Stimulated activated CD4-positive, alpha-beta T cell treated with anti-CD3 and anti-CD28 coated beads, Interleukin-1b, Interleukin-23, amount 100 ng/mL, for 4 hours (primary cell): ENCODE data around the gene ALK.

Experiments used
- DNase-seq, 2 donors: peaks; one replicate each; pipeline ENCODE4 v3.0.0-alpha.2; 2020; ENCODE audit warnings: low read depth in 2 of 2

ALK gene

GRCh38 chr2:29492701-29493100, 428.7 kb downstream of the ALK start:
- no peak for DNase-seq

GRCh38 chr2:29490045-29490444, 431.3 kb downstream of the ALK start:
- DNase-seq, result no peak

- DNase-seq, result no peak
These were observed 431.8 kb downstream of the ALK start for GRCh38 chr2:29489568-29489967.

DNA sequence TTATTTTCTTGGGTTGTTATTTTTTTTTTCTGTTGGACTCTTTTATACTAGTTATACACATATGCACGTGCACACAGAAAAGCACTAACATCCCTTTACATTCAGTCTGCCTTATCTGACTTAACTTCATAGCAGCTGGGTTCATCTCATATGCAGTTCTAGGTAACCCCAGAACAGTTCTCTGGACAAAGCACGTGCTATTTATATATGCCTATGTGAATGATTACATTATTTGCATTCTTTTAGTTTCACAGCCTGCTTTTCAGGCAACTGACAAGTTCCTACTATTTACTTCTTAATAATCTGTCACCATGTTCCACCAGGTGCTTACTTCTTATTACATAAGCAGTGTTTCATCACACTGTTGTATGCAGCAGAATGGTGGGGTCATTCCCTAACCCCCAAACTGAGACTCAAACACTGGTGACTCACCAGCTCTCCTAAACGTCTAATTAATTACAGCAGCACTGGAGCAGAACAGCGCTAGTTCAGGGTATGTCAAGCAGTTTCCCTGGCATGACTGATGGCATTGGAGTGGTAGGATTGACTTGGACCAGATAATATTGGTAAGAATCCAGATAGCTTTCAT, 433.3 kb downstream of the ALK start:
- DNase-seq, result no peak

GRCh38 chr2:29485631-29486030, 435.8 kb downstream of the ALK start:
- DNase-seq, result no peak

DNA sequence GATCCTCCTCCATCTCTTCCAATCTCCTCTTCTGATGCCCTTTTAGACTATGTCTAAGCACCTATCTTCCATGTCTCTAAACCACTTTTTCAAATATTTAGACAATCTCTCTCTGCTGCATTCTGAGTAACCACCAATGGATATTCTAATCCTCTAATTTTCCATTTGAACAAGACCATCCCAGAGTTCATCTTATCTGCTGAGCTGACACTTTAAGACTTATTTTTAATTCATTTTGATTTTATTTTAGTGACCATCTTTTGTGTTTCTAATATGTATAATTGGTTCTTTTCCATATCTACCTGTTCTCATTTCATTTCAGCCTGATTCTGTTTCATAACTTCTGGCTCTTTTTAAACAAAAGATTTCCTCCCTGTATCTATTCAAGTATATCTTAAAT, 436.3 kb downstream of the ALK start:
- DNase-seq, result no peak

- DNase-seq, result no peak
These were observed 438.5 kb downstream of the ALK start for GRCh38 chr2:29482867-29483266.

GRCh38 chr2:29482348-29482747, 439.0 kb downstream of the ALK start:
- DNase-seq, result no peak

DNA sequence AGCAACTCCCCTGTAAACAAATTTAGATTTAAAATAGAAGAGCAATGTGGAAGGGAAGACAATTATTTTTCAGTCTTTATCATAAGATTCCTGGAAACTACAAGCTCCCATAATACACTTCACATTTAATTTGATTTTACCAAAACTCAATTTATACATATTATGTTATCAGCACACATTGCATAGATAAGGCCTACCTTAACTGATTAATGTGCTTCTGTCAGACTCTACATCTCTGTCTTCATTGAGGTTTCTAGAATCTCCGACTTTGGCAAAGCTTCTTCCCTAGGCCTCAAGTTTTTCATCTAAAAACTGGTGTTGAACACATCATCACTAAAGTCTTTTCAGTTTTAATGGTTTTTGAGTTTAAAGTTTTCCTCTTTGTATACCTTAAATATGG, 440.1 kb downstream of the ALK start:
- DNase-seq, result no peak

- no peak for DNase-seq
These were observed 441.0 kb downstream of the ALK start for GRCh38 chr2:29480426-29480825.

DNA sequence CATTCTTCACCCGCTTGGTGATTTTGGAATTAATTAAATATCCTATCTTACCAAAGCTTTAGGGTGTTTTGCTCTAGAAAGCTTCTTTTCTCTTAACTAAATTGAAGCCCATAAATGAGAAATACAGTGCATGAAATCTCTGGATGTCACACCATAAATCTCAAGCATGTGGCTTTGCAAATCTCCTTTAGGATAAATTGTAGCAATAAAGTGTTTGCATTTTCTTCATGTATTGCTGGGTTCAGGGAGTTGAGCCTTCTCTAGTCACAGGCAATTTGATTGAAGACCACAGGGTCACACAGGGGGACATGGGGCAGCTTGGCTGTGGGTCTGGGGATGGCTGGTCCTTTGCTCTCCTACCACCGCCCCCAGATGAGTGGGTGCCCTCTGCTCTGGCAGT, 442.0 kb downstream of the ALK start:
- no peak for DNase-seq

DNA sequence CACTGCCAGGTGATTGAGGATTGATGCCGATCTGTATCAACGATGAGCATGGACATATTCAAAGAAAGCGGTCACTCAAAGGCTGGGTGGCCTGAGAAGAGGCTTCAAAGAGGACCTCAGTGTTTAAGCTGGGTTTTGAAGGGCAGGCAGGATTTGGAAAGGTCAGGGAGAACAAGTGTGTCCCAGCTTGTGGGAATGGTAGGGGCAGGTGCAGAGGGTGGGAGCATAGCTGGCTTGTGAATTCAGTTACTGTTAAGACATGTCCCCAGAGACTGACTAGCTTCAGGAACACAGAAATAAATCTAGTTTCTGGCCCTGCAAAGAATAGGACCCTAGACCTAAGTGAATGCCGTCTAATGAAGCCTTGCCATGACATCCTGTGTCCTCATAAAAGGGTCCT, 442.7 kb downstream of the ALK start:
- DNase-seq, result no peak

DNA sequence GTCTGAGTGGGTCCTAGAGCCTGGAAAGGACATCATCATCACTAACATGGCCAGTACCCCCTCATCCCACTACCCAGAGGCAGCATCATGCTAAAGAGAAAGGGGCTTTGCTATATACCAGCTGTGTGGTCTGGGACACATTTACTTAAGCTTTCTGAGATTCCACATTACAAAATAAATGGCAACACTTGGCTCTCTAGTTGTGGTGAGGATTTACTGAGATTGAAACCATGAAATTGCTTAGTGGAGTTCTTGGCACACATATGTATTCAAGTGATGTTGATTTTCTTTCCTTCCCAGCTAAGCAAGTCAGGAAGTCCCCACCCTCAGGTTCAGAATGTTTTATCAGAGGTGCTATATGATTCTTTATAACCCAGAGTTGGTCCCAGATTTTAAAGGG, 444.2 kb downstream of the ALK start:
- no peak for DNase-seq

GRCh38 chr2:29475499-29475898, 445.9 kb downstream of the ALK start:
- DNase-seq, result no peak

DNA sequence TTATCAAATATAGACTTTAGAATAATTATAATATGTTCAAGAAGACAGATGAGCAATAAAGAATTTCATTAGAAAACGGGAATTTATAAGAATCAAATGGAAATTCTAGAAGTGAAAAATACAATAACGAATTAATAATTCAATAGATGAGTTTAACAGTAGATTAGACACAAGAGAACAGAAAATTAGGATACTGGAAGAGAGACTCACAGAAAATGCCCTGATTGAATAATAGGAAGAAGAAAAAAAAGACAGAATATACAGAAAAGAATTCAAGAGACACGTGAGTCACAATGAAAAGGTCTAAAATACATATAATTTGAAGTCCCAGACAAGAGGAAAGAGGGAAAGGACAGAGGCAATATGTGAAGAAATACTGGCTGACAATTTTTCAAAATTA, 451.4 kb downstream of the ALK start:
- DNase-seq, result no peak

- DNase-seq, result no peak
These were observed 451.9 kb downstream of the ALK start for GRCh38 chr2:29469516-29469915.

DNA sequence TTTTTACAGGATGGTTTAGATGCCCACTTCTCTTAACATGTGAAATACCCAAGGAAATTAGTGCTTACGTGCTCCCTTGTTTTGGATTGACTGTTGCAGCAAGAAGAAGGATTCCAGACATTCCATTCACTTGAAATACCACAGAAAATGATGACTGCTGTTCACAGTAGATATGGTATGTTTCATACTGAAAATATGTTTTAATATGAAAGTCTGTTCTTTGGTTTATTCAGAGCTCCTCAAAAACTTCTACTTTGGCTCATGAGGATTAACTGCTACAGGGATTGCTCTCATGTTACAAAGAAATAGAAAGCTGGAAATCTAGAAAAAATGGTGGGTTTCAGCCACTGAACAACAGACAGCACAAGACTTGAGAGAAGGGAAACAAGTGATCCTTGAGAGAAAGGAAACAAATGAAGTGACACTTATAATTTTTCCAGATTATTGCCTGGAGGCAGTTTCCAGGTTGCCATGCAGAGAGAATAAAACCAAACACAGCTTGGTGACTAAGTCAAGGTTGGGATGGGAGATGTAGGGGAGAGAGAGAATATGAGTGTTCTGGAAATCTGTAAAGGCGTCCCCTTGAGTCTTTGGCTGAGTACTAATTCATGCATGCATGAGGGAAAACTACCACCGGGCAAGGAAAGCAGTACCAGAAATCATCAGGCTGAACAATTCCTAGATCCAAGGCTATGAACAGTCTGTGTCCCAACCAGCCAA, 458.0 kb downstream of the ALK start:
- no peak for DNase-seq

DNA sequence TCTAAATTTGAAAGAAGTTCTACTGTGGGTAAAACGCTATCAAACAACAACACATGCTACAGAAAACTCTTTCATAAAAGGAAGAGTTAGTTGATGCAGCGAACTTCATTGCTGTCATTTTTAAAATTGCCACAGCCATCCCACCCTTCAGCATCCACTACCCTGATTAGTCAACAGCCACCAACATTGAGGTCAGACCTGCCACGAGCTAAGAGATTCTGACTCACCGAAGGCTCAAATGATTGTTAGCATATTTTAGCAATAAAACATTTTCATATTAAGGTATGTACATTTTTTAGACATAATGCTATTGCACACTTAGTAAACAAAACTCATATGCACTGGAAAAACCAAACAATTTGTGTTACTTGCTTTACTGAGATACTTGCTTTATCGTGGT, 459.1 kb downstream of the ALK start:
- DNase-seq, result no peak

DNA sequence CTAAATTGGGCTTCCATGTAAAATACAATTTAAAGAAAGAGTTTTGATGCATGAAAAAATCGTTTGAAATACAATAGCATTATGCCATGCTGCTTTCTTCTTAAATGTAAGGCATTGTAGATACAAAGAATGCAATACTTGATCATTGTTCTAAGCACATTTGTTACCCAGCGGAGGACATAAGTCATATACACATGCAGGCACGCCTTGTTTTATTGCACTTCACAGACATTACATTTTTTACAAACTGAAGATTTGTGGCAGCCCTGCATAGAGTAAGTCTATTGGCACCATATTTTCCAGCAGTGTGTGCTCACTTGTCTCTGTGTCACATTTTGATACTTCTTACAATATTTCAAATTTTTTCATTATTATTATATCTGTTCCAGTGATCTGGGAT, 461.2 kb downstream of the ALK start:
- no peak for DNase-seq

DNA sequence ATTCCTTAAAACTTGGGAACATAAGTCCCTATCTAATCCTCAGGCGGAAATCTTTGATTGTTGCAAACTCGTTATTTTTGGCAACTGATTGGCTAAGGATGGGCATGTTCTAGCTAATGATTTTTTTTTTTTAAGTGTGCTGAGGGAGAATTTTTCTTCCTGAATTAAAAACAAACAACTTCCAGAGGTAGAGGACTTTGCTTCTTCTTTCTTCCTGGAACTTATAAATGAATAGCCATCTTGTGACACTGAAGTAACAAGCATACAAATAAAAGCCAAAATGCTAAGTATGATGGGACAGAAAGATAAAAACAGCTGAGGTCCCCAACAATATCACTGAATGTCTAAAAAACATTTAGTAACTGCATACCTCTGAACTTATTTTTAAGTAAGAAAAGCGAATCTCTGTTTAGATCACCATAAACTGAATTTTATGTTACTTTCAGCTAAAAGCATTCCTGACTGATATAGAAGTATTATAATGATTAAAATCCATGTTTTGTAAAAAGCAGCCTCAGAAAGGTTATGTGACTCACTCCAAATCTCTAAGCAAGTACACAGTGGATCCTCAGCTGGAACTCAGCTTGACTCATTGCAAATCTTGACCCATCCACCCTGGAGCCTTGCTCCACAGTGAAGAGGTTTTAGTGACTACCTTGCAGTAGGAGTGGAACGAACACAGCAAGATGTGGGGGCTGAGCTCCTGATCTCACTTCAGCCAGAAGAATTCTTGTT, 461.8 kb downstream of the ALK start:
- DNase-seq, result no peak

- DNase-seq, result no peak
These were observed 465.0 kb downstream of the ALK start for GRCh38 chr2:29456429-29456828.

DNA sequence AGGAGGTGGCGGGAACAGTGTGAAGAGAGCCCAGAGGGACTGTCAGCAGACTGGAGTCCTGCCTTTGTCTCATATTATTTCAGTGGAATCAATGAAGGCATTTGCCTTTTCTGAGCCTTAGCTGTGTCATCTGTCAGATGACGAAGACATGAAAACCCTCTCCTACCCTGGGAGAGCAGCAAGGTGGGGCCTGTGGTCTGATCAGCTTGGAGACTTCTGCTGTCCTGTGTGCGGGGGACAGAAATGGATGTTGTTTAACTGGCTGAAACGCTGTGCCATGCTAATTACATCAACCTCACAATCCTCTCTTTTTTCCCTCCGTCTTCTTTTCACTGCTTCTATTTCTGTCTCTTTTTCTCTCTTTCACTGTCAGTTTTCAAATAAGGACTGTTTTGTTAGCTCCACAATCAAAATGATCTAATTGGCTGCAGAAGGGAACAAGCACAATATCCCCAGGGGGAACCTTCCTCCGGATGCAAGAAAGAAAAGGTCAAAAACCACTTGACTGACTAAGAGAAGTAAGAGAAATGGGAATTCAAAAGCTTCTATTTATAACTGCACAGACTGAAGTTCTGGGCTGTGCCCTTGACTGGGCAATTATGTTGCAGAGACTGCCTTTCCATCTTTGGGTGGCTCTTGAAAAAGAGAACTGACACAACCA, 466.1 kb downstream of the ALK start:
- no peak for DNase-seq

- DNase-seq, result no peak
These were observed 469.4 kb downstream of the ALK start for GRCh38 chr2:29452036-29452435.
